Memory B cell (primary cell): ENCODE data around the gene OCLN.
"Not testable (repeated sequence)": the region's sequence is repeated elsewhere in the genome, so short reads cannot be mapped to it uniquely, and the experiment has no call there.

Experiments
- ATAC-seq: fragments of 150-1000 bp; cut with Tn5 transposase; 2 replicates; pipeline ENCODE4 v1.10.0; 2021; ENCODE audit warnings: low read depth, mild to moderate bottlenecking, moderate library complexity
- DNase-seq, 2 donors: peaks; one replicate each; pipeline ENCODE4 v3.0.0; 2022; ENCODE audit warnings: low spot score in 2 of 2
- H3K27ac Mint-ChIP-seq: one replicate; pipeline ENCODE4 v1.8.0; 2022; ENCODE audit warnings: mild to moderate bottlenecking, moderate library complexity, mixed read lengths
- H3K27me3 Mint-ChIP-seq: one replicate; pipeline ENCODE4 v1.8.0; 2022; ENCODE audit warnings: mixed read lengths
- H3K36me3 Mint-ChIP-seq: one replicate; pipeline ENCODE4 v1.8.0; 2022; ENCODE audit warnings: mild to moderate bottlenecking, mixed read lengths
- H3K4me1 Mint-ChIP-seq: one replicate; pipeline ENCODE4 v1.8.0; 2022; ENCODE audit warnings: mixed read lengths
- H3K4me3 Mint-ChIP-seq: one replicate; pipeline ENCODE4 v1.8.0; 2022; ENCODE audit warnings: mild to moderate bottlenecking, moderate library complexity, mixed read lengths
- H3K9me3 Mint-ChIP-seq: one replicate; pipeline ENCODE4 v1.8.0; 2022; ENCODE audit warnings: mixed read lengths

OCLN gene

DNA sequence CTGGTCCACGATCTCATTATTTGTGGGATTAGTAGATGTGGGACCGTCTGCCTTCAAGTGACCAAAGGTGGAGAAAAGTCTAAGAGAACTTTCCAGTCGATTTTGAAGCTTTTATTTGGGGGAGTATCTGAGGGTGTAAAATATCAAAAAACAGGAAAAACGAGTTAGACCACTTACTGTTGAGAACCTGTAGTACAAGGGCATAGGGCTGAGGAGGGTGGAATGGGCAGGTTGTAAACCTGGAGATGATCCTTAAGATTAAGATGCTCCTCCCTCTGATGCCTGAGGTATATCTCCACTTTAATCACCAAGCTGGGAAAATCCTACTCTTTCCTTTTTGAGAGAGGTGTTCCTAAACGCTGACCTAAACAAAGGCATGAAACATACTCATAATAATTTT, 35.4 kb downstream of the OCLN start:
- Mint-ChIP-seq H3K4me1 (no peaks in the 10 kb centered on the region), H3K27me3 (peaks cover 13% of the 10 kb centered on the region), H3K4me3 (no peak overlapping the region), H3K36me3 (no peaks in the 10 kb centered on the region), H3K27ac (no peak overlapping the region), H3K9me3 (no peaks in the 10 kb centered on the region)
- ATAC-seq: no peak
- DNase-seq: no peak

GRCh38 chr5:69528609-69529008, 36.0 kb downstream of the OCLN start:
- Mint-ChIP-seq H3K4me3 (no peak overlapping the region), H3K36me3 (no peaks in the 10 kb centered on the region), H3K9me3 (no peaks in the 10 kb centered on the region), H3K27ac (no peak overlapping the region), H3K4me1 (no peaks in the 10 kb centered on the region), H3K27me3 (peaks cover 13% of the 10 kb centered on the region)
- no peak for DNase-seq
- ATAC-seq: no peak

- H3K4me1 Mint-ChIP-seq: no peaks in the 10 kb centered on the region
- H3K27ac Mint-ChIP-seq: no peak overlapping the region
- H3K9me3 Mint-ChIP-seq: no peaks in the 10 kb centered on the region
- ATAC-seq (no peak), DNase-seq (no peak)
- H3K36me3 Mint-ChIP-seq: no peaks in the 10 kb centered on the region
- peaks cover 13% of the 10 kb centered on the region for H3K27me3 Mint-ChIP-seq
- H3K4me3 Mint-ChIP-seq: no peak overlapping the region
Measured at GRCh38 chr5:69530561-69531405, 38.2 kb downstream of the OCLN start.

DNA sequence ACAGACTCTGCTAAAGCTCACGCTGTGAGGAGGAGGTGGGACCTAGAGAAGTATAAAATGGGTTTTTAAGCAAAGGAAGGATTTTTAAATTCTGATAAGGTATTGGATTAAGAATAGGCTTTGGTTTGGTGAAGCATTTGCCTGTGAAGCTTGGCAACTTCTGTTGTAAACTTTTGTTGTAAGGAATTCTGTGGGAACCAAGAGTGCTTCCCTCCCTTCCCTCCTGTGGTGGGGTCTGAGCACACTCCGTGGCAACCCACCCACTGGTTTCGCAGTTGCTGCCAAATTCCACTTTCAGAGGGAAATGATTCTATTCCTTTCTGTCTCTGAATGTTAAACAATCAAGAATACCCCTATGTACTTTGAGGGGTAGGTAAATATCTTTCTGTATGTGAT, 38.8 kb downstream of the OCLN start:
- peaks cover 13% of the 10 kb centered on the region for H3K27me3 Mint-ChIP-seq
- no peak for ATAC-seq
- H3K27ac Mint-ChIP-seq: no peak overlapping the region
- no peak for DNase-seq
- no peak overlapping the region for H3K4me3 Mint-ChIP-seq
- H3K9me3 Mint-ChIP-seq: no peaks in the 10 kb centered on the region
- H3K4me1 Mint-ChIP-seq: no peaks in the 10 kb centered on the region
- no peaks in the 10 kb centered on the region for H3K36me3 Mint-ChIP-seq

DNA sequence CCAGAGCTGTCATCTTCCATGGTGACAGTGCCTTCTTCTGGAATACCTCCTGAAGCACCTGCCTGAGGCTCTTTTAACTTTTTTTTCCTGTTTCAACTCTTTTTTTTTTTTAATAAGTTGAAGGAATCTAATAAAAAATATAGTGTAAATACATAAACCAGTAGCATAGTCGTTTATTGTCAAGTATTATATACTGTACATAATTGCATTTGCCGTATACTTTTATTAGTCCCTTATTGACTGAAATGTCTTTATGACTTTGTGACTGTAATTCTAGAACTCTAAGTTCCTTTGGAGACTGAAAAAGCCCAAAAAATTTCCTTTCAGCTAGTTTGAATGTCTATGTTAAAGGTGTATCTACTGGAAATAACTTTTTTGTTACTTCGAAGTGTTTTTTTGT, 45.3 kb downstream of the OCLN start:
- not testable (repeated sequence) for ATAC-seq, H3K9me3 Mint-ChIP-seq, H3K4me1 Mint-ChIP-seq, H3K36me3 Mint-ChIP-seq, H3K27ac Mint-ChIP-seq, H3K27me3 Mint-ChIP-seq, H3K4me3 Mint-ChIP-seq, DNase-seq

DNA sequence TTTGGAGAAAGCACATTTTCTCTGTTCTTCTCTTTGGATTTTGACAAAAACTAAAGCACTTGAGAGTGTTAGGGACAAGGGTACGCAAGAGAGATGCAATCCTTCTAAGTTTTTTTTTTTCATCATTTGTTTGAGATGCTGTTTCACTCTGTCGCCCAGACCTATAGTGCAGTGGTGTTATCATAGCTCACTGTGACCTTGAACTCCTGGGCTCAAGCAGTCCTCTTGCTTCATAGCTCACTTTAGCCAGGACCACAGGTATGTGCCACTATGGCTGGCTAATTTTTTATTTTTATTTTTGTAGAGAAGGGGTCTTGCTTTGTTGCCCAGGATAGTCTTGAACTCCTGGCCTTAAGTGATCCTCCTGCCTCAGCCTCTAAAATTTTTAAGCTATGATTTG, 46.1 kb downstream of the OCLN start:
- H3K4me1 Mint-ChIP-seq, H3K36me3 Mint-ChIP-seq, H3K27me3 Mint-ChIP-seq, ATAC-seq, DNase-seq, H3K4me3 Mint-ChIP-seq, H3K9me3 Mint-ChIP-seq, H3K27ac Mint-ChIP-seq: not testable (repeated sequence)

DNA sequence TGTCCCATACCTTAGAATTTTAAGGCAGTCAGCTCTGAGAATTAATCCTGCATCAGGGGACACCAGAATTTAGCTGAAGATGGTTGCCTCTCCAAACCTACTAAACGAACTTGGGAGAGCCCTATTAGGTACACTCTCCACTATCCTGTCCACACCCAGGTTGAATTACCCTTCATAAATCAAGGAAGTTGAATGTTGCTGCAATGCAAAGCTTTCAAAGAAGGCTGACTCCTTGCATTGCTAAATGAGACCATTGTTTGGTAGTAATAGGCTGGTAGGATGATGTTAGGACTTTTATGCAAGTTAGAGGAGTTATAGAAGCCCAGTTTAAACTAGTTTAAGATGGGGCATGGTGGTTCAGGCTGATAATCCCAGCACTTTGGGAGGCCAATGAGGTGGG, 48.8 kb downstream of the OCLN start:
- not testable (repeated sequence) for H3K27me3 Mint-ChIP-seq, H3K4me3 Mint-ChIP-seq, DNase-seq, H3K4me1 Mint-ChIP-seq, H3K9me3 Mint-ChIP-seq, H3K27ac Mint-ChIP-seq, ATAC-seq, H3K36me3 Mint-ChIP-seq

- H3K4me1 Mint-ChIP-seq, DNase-seq, H3K36me3 Mint-ChIP-seq, H3K9me3 Mint-ChIP-seq, H3K4me3 Mint-ChIP-seq, ATAC-seq, H3K27ac Mint-ChIP-seq, H3K27me3 Mint-ChIP-seq: not testable (repeated sequence)
Measured at GRCh38 chr5:69542838-69543618, 50.4 kb downstream of the OCLN start.

GRCh38 chr5:69544602-69545001, 52.0 kb downstream of the OCLN start:
- H3K4me1 Mint-ChIP-seq, H3K4me3 Mint-ChIP-seq, H3K36me3 Mint-ChIP-seq, H3K9me3 Mint-ChIP-seq, H3K27me3 Mint-ChIP-seq, ATAC-seq, DNase-seq, H3K27ac Mint-ChIP-seq: not testable (repeated sequence)

DNA sequence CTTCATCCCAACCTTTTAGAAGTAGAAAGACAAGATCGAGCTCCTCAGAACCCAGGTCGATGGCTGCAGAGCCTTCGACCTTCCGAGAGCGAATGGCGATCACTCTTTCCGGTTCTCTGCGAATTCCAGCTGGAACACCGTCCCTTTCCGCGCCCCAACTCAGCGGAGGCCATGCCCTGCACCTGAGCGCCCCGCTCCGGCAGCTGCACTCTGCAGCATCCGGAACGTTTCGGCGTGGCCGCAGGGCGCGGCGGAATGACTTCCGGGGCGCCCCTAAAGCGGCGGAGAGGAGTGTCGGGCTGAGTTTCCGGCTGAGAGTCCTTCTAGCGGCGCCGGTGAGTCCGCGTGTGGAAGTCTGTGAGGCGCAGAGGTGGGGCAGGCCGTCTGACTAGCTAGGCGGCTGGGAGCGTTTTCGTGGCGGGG, 67.3 kb downstream of the OCLN start, which contains the start of gene GTF2H2C:
Gene GTF2H2C, plus strand, starts transcription at position 284 of the 423 bp plus-strand sequence. CDS start 4,942 bp downstream, outside the sequence.
- Mint-ChIP-seq H3K27ac (peak within 1 kb of the TSS; percentile 69), H3K4me3 (peak within 1 kb of the TSS; percentile 97)
- not testable (repeated sequence) for H3K4me1 Mint-ChIP-seq

DNA sequence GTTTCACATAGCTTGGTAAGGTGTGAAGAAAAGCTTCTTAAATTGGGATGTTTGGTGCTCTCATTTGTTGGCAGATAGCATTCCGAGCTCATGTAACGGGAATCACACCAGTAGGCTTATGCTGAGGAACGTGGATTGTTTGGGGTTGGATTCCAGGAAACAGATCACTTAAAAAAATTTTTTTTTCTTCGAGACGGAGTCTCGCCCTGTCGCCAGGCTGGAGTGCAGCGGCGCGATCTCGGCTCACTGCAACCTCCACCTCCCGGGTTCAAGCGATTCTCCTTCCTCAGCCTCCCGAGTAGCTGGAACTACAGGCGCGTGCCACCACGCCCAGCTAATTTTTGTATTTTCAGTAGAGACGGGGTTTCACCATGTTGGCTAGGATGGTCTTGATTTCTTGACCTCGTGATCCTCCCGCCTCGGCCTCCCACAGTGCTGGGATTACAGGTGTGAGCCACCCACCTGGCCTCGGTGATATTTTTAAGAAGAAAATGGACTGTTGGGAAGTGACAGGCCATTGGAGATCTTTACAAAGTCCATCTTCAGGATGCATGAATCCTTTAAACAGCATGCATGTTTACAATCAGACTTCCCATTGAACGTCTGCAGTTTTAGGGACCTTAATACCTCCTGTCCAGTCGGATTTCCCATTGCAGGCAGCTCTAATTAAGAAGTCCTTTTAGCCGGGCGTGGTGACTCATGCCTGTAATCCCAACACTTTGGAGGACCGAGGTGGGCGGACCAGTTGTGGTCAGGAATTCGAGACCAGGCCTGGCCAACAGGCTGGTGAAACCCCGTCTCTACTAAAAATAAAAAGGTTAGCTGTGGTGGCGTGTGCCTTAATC, 68.2 kb downstream of the OCLN start:
- not testable (repeated sequence) for DNase-seq, H3K36me3 Mint-ChIP-seq, H3K27me3 Mint-ChIP-seq, ATAC-seq, H3K9me3 Mint-ChIP-seq, H3K4me1 Mint-ChIP-seq
- Mint-ChIP-seq H3K27ac (peak overlapping the region; percentile 69), H3K4me3 (peak overlapping the region; percentile 62)

More for the DNA sequence above, 67.3 kb downstream of the OCLN start, which contains the start of gene GTF2H2C:
- H3K36me3 Mint-ChIP-seq, H3K9me3 Mint-ChIP-seq, H3K27me3 Mint-ChIP-seq: not testable (repeated sequence)
- ATAC-seq (peak; percentile 99), DNase-seq (peak; percentile 62 to 66)

DNA sequence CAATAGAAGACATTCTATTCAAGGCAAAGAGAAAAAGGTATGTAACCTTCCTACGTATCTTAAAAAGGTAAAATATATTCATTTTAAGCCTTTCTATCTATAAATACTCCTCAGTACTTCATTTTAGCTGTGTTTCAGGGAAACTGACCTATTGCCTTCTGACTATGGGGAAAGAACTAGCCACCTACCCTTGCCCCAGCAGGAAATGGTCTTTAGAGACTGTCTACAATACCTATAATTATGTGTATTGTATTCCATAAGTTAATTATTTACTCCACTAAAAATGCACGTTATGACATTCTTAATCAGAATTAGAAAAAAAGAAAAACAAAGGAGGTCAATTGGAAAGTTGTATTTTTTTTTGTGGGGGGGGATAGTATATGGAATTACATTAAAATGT, 73.6 kb downstream of the OCLN start:
- H3K27ac Mint-ChIP-seq, H3K4me3 Mint-ChIP-seq, H3K36me3 Mint-ChIP-seq, H3K4me1 Mint-ChIP-seq, DNase-seq, H3K27me3 Mint-ChIP-seq, ATAC-seq, H3K9me3 Mint-ChIP-seq: not testable (repeated sequence)

- ATAC-seq, H3K36me3 Mint-ChIP-seq, H3K27me3 Mint-ChIP-seq, H3K9me3 Mint-ChIP-seq, DNase-seq, H3K4me3 Mint-ChIP-seq, H3K4me1 Mint-ChIP-seq, H3K27ac Mint-ChIP-seq: not testable (repeated sequence)
Measured at GRCh38 chr5:69568072-69568471, 75.5 kb downstream of the OCLN start.

GRCh38 chr5:69583356-69583755, 90.8 kb downstream of the OCLN start:
- H3K4me1 Mint-ChIP-seq: not testable (repeated sequence)

More at GRCh38 chr5:69583356-69583755, 90.8 kb downstream of the OCLN start:
- H3K36me3 Mint-ChIP-seq, H3K9me3 Mint-ChIP-seq, H3K27ac Mint-ChIP-seq, H3K27me3 Mint-ChIP-seq, DNase-seq, H3K4me3 Mint-ChIP-seq, ATAC-seq: not testable (repeated sequence)
